Measurements from ENCODE around the gene ZNF442.
"Not testable (repeated sequence)": the region's sequence is repeated elsewhere in the genome, so short reads cannot be mapped to it uniquely, and the experiment has no call there.

Gene ZNF442

GRCh38 chr19:12325690-12326089 lies 39.8 kb downstream of the ZNF442 start:
- no peak for DNase-seq

DNA sequence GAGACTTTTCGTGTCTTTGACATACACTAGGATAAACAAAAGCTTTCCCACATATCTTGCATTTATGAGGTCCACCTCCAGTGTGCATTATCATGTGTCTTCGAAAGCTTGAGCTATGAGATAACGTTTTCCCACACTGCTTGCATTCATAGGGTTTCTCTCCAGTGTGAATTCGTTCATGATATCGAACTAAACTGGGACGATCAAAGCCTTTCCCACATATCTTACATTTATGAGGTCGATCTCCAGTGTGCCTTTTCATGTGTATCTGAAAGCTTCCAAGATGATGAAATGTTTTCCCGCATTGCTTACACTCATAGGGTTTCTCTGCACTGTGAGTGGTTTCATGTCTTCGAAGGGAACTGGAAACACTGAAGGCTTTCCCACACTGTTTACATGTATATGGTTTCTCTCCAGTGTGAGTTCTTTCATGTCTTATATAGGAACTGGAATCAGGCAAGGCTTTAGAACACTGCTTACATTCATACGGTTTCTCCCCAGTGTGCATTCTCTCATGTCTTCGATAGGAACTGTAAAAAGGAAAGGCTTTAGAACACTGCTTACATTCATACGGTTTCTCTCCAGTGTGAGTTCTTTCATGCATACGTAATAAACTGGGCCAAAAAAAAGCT lies 46.6 kb downstream of the ZNF442 start:
- no peak for DNase-seq

GRCh38 chr19:12314553-12314952 lies 50.9 kb downstream of the ZNF442 start:
- no peak for DNase-seq

GRCh38 chr19:12308891-12309290 lies 56.6 kb downstream of the ZNF442 start:
- not testable (repeated sequence) for DNase-seq

Measured in inflammatory macrophage treated with lipopolysaccharide for 1 hour (primary cell).